H9 (cell line): ENCODE results near the gene DPPA3. TPM values are rescaled to one million over a fixed set of nuclear protein-coding genes. Genes with fewer than 3 reads are reported as not detected.

Source experiments
- DNase-seq: peaks from one replicate; pipeline ENCODE4 v3.0.0-alpha.2; 2017
- H2AFZ ChIP-seq: one replicate; pipeline ENCODE4 v1.6.1; 2013; ENCODE audit warnings: mild to moderate bottlenecking, low read length, control low read depth, moderate library complexity
- H2AK5ac ChIP-seq: 2 replicates; pipeline ENCODE4 v1.6.1; 2013; ENCODE audit warnings: low read length, control low read depth, mixed read lengths; ENCODE audit not compliant: insufficient read length
- H2BK120ac ChIP-seq: one replicate; pipeline ENCODE4 v1.6.1; 2013; ENCODE audit warnings: low read depth, mild to moderate bottlenecking, low read length, control low read depth, inconsistent platforms; ENCODE audit not compliant: poor library complexity, severe bottlenecking
- H2BK12ac ChIP-seq: 2 replicates; pipeline ENCODE4 v1.6.1; 2013; ENCODE audit warnings: low read length, control low read depth, mixed read lengths, low read depth; ENCODE audit not compliant: insufficient read length
- H2BK15ac ChIP-seq: 2 replicates; pipeline ENCODE4 v1.6.1; 2013; ENCODE audit warnings: low read depth, low read length, control low read depth
- H2BK20ac ChIP-seq: one replicate; pipeline ENCODE4 v1.6.1; 2013; ENCODE audit warnings: low read depth, mild to moderate bottlenecking, low read length, control low read depth, inconsistent platforms; ENCODE audit not compliant: poor library complexity, severe bottlenecking
- H2BK5ac ChIP-seq: 2 replicates; pipeline ENCODE4 v1.6.1; 2013; ENCODE audit warnings: low read length, control low read depth, mixed read lengths; ENCODE audit not compliant: insufficient read length
- H3K14ac ChIP-seq: 2 replicates; pipeline ENCODE4 v1.6.1; 2013; ENCODE audit warnings: low read length, control low read depth; ENCODE audit not compliant: insufficient read depth
- H3K18ac ChIP-seq: 2 replicates; pipeline ENCODE4 v1.6.1; 2013; ENCODE audit warnings: low read depth, mild to moderate bottlenecking, mixed read lengths, low read length, control low read depth; ENCODE audit not compliant: insufficient read length
- H3K23ac ChIP-seq: 2 replicates; pipeline ENCODE4 v1.6.1; 2013; ENCODE audit warnings: low read length, control low read depth, mixed read lengths, low read depth; ENCODE audit not compliant: insufficient read length
- H3K23me2 ChIP-seq: 2 replicates; pipeline ENCODE4 v1.6.1; 2013; ENCODE audit warnings: low read depth, mild to moderate bottlenecking, mixed read lengths, low read length, control low read depth; ENCODE audit not compliant: insufficient read length, poor library complexity, severe bottlenecking
- H3K27ac ChIP-seq: 2 replicates; pipeline ENCODE4 v1.5.1; 2013; ENCODE audit warnings: low read length, control low read depth, mixed read lengths, low read depth; ENCODE audit not compliant: insufficient read length
- H3K27me3 ChIP-seq: 2 replicates; pipeline ENCODE4 v1.6.1; 2013; ENCODE audit warnings: low read length, control low read depth, inconsistent platforms; ENCODE audit not compliant: insufficient read depth
- H3K4ac ChIP-seq: 2 replicates; pipeline ENCODE4 v1.6.1; 2013; ENCODE audit warnings: low read depth, mild to moderate bottlenecking, control low read depth, inconsistent platforms, low read length, moderate library complexity
- H3K4me1 ChIP-seq: 2 replicates; pipeline ENCODE4 v1.6.1; 2013; ENCODE audit warnings: low read length, control low read depth, inconsistent platforms; ENCODE audit not compliant: insufficient read depth
- H3K4me2 ChIP-seq: 2 replicates; pipeline ENCODE4 v1.6.1; 2013; ENCODE audit warnings: low read length, control low read depth, mixed read lengths; ENCODE audit not compliant: insufficient read length, insufficient read depth
- H3K56ac ChIP-seq: 2 replicates; pipeline ENCODE4 v1.6.1; 2013; ENCODE audit warnings: low read depth, mild to moderate bottlenecking, mixed read lengths, low read length, control low read depth; ENCODE audit not compliant: insufficient read length
- H3K79me1 ChIP-seq: 2 replicates; pipeline ENCODE4 v1.6.1; 2013; ENCODE audit warnings: low read depth, mild to moderate bottlenecking, moderate library complexity, low read length, control low read depth, inconsistent platforms; ENCODE audit not compliant: insufficient read depth, poor library complexity, severe bottlenecking
- H3K79me2 ChIP-seq: 2 replicates; pipeline ENCODE4 v1.6.1; 2013; ENCODE audit warnings: low read length, control low read depth, inconsistent platforms; ENCODE audit not compliant: insufficient read depth
- H3K9ac ChIP-seq: 2 replicates; pipeline ENCODE4 v1.6.1; 2013; ENCODE audit warnings: low read length, control low read depth, mixed read lengths; ENCODE audit not compliant: insufficient read length; ENCODE audit errors: extremely low read depth
- H3K9me3 ChIP-seq: one replicate; pipeline ENCODE4 v1.6.1; 2013; ENCODE audit warnings: low read depth, low read length, inconsistent platforms; ENCODE audit not compliant: control insufficient read depth
- H3T11ph ChIP-seq: one replicate; pipeline ENCODE4 v1.6.1; 2013; ENCODE audit warnings: mild to moderate bottlenecking, low read length, control low read depth, inconsistent platforms
- H4K20me1 ChIP-seq: one replicate; pipeline ENCODE4 v1.6.1; 2013; ENCODE audit not compliant: control insufficient read depth, insufficient read length, insufficient read depth
- H4K5ac ChIP-seq: 2 replicates; pipeline ENCODE4 v1.6.1; 2013; ENCODE audit warnings: low read depth, mild to moderate bottlenecking, mixed read lengths, low read length, control low read depth; ENCODE audit not compliant: insufficient read length
- H4K8ac ChIP-seq: replicated peaks from 2 replicates; pipeline ENCODE4 v1.6.1; 2013; ENCODE audit warnings: low read length, control low read depth, mixed read lengths, low read depth; ENCODE audit not compliant: insufficient read length
- H4K91ac ChIP-seq: 2 replicates; pipeline ENCODE4 v1.6.1; 2013; ENCODE audit warnings: low read depth, mild to moderate bottlenecking, moderate library complexity, mixed read lengths, low read length, control low read depth; ENCODE audit not compliant: insufficient read length
- H3K27ac Mint-ChIP-seq, 3 experiments: 2 replicates in 2 of 3; 3 replicates in 1 of 3; pipeline ENCODE4 v1.8.0; 2020 to 2021; ENCODE audit warnings: mixed read lengths in 3 of 3, mild to moderate bottlenecking in 1 of 3, moderate library complexity in 1 of 3
- H3K27me3 Mint-ChIP-seq: 2 replicates; pipeline ENCODE4 v1.8.0; 2021; ENCODE audit warnings: low read depth, mild to moderate bottlenecking, moderate library complexity, mixed read lengths
- H3K36me3 Mint-ChIP-seq, 3 experiments: 2 replicates in 2 of 3; 3 replicates in 1 of 3; pipeline ENCODE4 v1.8.0; 2020 to 2021; ENCODE audit warnings: low read depth in 3 of 3, mixed read lengths in 3 of 3; ENCODE audit not compliant: insufficient read depth in 1 of 3
- H3K4me1 Mint-ChIP-seq, 2 experiments: 2 replicates each; pipeline ENCODE4 v1.8.0; 2020; ENCODE audit warnings: mixed read lengths in 2 of 2
- H3K4me3 Mint-ChIP-seq, 2 experiments: 2 replicates in 1 of 2; 3 replicates in 1 of 2; pipeline ENCODE4 v1.8.0; 2020 to 2021; ENCODE audit warnings: mild to moderate bottlenecking in 2 of 2, mixed read lengths in 2 of 2, moderate library complexity in 1 of 2
- H3K9me3 Mint-ChIP-seq, 2 experiments: 2 replicates in 1 of 2; 3 replicates in 1 of 2; pipeline ENCODE4 v1.8.0; 2020; ENCODE audit warnings: mild to moderate bottlenecking in 2 of 2, mixed read lengths in 2 of 2, moderate library complexity in 1 of 2
- WGBS: extraction: QIAGEN DNeasy Blood & Tissue Kit; methylation state at CpG from one replicate; pipeline ENCODE4 v1.1.7; 2013; ENCODE audit warnings: missing lambda C conversion rate, low lambda C conversion rate, mixed read lengths; ENCODE audit not compliant: insufficient read length; ENCODE audit errors: extremely low coverage; 5-methylcytosine and 5-hydroxymethylcytosine counted together
- total RNA-seq: library from RNA; stranded (reverse); gene quantifications from 2 replicates; pipeline ENCODE4 v1.2.1, GENCODE V29; 2021
- TF ChIP-seq, protein P1 (sequence below): fragments of 200-600 bp; sonication (generic); conservative IDR thresholded peaks from 3 replicates; pipeline ENCODE4 v1.8.0; 2021; ENCODE audit warnings: antibody characterized with exemption, mild to moderate bottlenecking

DPPA3 gene
- total RNA-seq, 1 experiment from 2014 or later, result 1.4 TPM

GRCh38 chr12:7719946-7720730, 8.9 kb downstream of the DPPA3 start:
- Histone ChIP-seq H3K4me2 (no peak overlapping the region), H3K4ac (no peak overlapping the region), H2BK12ac (no peak overlapping the region), H3K4me1 (no peaks in the 10 kb centered on the region), H3K9ac (no peak overlapping the region), H3K9me3 (no peaks in the 10 kb centered on the region), H4K91ac (no peak overlapping the region), H2AFZ (no peak overlapping the region), H3K27ac (no peak overlapping the region), H2AK5ac (no peak overlapping the region), H3K79me1 (no peaks in the 10 kb centered on the region), H3K23ac (no peak overlapping the region), H3T11ph (no peak overlapping the region), H4K5ac (no peak overlapping the region), H3K14ac (no peak overlapping the region), H4K8ac (no peak overlapping the region), H3K56ac (no peak overlapping the region), H4K20me1 (no peaks in the 10 kb centered on the region), H2BK120ac (no peak overlapping the region), H2BK15ac (no peak overlapping the region), H2BK20ac (no peak overlapping the region), H3K79me2 (no peaks in the 10 kb centered on the region), H3K18ac (no peak overlapping the region), H2BK5ac (no peak overlapping the region), H3K27me3 (no peaks in the 10 kb centered on the region), H3K23me2 (no peaks in the 10 kb centered on the region)
- Mint-ChIP-seq H3K4me3 (no peak overlapping the region; a peak in 1 of 5 replicates), H3K4me1 (peaks cover 10 to 20% of the 10 kb centered on the region in 2 experiments), H3K36me3 (no peaks in the 10 kb centered on the region), H3K9me3 (no peaks in the 10 kb centered on the region), H3K27ac (no peak overlapping the region), H3K27me3 (no peaks in the 10 kb centered on the region)
- TF ChIP-seq, protein P1, sequence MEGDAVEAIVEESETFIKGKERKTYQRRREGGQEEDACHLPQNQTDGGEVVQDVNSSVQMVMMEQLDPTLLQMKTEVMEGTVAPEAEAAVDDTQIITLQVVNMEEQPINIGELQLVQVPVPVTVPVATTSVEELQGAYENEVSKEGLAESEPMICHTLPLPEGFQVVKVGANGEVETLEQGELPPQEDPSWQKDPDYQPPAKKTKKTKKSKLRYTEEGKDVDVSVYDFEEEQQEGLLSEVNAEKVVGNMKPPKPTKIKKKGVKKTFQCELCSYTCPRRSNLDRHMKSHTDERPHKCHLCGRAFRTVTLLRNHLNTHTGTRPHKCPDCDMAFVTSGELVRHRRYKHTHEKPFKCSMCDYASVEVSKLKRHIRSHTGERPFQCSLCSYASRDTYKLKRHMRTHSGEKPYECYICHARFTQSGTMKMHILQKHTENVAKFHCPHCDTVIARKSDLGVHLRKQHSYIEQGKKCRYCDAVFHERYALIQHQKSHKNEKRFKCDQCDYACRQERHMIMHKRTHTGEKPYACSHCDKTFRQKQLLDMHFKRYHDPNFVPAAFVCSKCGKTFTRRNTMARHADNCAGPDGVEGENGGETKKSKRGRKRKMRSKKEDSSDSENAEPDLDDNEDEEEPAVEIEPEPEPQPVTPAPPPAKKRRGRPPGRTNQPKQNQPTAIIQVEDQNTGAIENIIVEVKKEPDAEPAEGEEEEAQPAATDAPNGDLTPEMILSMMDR, result no peak
- WGBS, result no CpG with 5 or more reads among the region's 15 CpGs
- no peak for DNase-seq
